NCI-H1694 treated with DMSO at 0.1 percent for 48 hours (cell line): ENCODE results near the gene UGT1A3.
A peak's percentile ranks its signal among the peaks of the same experiment; 100 is the strongest.

ENCODE experiments used
- DNase-seq: peaks from one replicate; lab custom pipeline; 2025; lab: John Stamatoyannopoulos, UW

UGT1A3 gene

GRCh38 chr2:233796254-233796653 lies 67.4 kb downstream of the UGT1A3 start:
- no peak for DNase-seq

- DNase-seq: no peak
Measured at GRCh38 chr2:233798335-233799086, 69.7 kb downstream of the UGT1A3 start.

GRCh38 chr2:233799087-233799665 lies 70.3 kb downstream of the UGT1A3 start:
- DNase-seq: no peak

GRCh38 chr2:233799716-233800115 lies 70.9 kb downstream of the UGT1A3 start:
- DNase-seq: no peak

- DNase-seq: no peak
Measured at GRCh38 chr2:233800208-233800607, 71.4 kb downstream of the UGT1A3 start.

GRCh38 chr2:233801357-233802131 lies 72.7 kb downstream of the UGT1A3 start:
- no peak for DNase-seq

GRCh38 chr2:233802132-233802815 lies 73.4 kb downstream of the UGT1A3 start:
- no peak for DNase-seq

GRCh38 chr2:233803292-233803911 lies 74.6 kb downstream of the UGT1A3 start:
- DNase-seq: no peak

GRCh38 chr2:233803994-233804393 lies 75.2 kb downstream of the UGT1A3 start:
- DNase-seq: no peak

GRCh38 chr2:233807215-233807865 lies 78.5 kb downstream of the UGT1A3 start:
- no peak for DNase-seq

- DNase-seq: no peak
Measured at GRCh38 chr2:233807966-233808935, 79.4 kb downstream of the UGT1A3 start.

- no peak for DNase-seq
Measured at GRCh38 chr2:233810385-233810784, 81.5 kb downstream of the UGT1A3 start.

GRCh38 chr2:233811087-233811486 lies 82.2 kb downstream of the UGT1A3 start:
- DNase-seq: no peak

- DNase-seq: no peak
Measured at GRCh38 chr2:233811732-233812131, 82.9 kb downstream of the UGT1A3 start.

- no peak for DNase-seq
Measured at GRCh38 chr2:233813236-233814055, 84.6 kb downstream of the UGT1A3 start.

- DNase-seq: no peak
Measured at GRCh38 chr2:233814056-233814835, 85.4 kb downstream of the UGT1A3 start.

GRCh38 chr2:233815861-233816260 lies 87.0 kb downstream of the UGT1A3 start:
- no peak for DNase-seq

- DNase-seq: peak; percentile 70
Measured at GRCh38 chr2:233816334-233816733, 87.5 kb downstream of the UGT1A3 start.

- DNase-seq: no peak
Measured at GRCh38 chr2:233816771-233817170, 87.9 kb downstream of the UGT1A3 start.
